ENCODE results near the gene PRG2. TPM values are rescaled to one million over a fixed set of nuclear protein-coding genes. Genes with fewer than 3 reads are reported as not detected.

Gene PRG2
- total RNA-seq, 1 experiment from 2014 or later: not detected

GRCh38 chr11:57368845-57369232, 21.6 kb downstream of the PRG2 start:
- Histone ChIP-seq H3K27ac (ENCODE audit: low read length) (no peak overlapping the region), H3K27me3 (ENCODE audit: control insufficient read depth, insufficient read depth, low read length) (peaks cover 3% of the 10 kb centered on the region; the same call in 1 of the 2 replicates), H3K36me3 (ENCODE audit: control insufficient read depth, insufficient read depth, low read length) (no peaks in the 10 kb centered on the region), H3K4me3 (ENCODE audit: low read depth in 2 of 2, low read length in 2 of 2) (no peak overlapping the region), H3K9me3 (ENCODE audit: control insufficient read depth, insufficient read depth, low read depth, low read length) (no peaks in the 10 kb centered on the region), H3K4me1 (ENCODE audit: control insufficient read depth, insufficient read depth, low read length) (no peaks in the 10 kb centered on the region)
- no TSS peak for BruUV-seq (replicated peaks)
- no peak for ATAC-seq
- POLR2A ChIA-PET: no interaction called here
- in situ Hi-C loops (cut with HindIII; ENCODE audit: low pct_unique_long_range_greater_than_20kb, low sequenced_read_pairs): no loop called here
- DNase-seq (ENCODE audit: low read depth, low spot score): no peak
- intact Hi-C loops (cut with micrococcal nuclease; ENCODE audit: unreplicated experiment): no loop called here
- TF ChIP-seq REST (IDR thresholded peaks at IDR 0.05; ENCODE audit: insufficient read depth in 1 of 2, low read depth in 2 of 2, low read length in 1 of 2) (no peak), TCF7L2 (IDR thresholded peaks at IDR 0.05; ENCODE audit: low read depth, low read length) (no peak), SIN3A (IDR thresholded peaks at IDR 0.05; ENCODE audit: borderline replicate concordance, insufficient read depth, low read depth, low read length) (no peak), POLR2AphosphoS5 (IDR thresholded peaks at IDR 0.05; ENCODE audit: low read depth, low read length) (no peak)
- TF ChIP-seq, protein P1, sequence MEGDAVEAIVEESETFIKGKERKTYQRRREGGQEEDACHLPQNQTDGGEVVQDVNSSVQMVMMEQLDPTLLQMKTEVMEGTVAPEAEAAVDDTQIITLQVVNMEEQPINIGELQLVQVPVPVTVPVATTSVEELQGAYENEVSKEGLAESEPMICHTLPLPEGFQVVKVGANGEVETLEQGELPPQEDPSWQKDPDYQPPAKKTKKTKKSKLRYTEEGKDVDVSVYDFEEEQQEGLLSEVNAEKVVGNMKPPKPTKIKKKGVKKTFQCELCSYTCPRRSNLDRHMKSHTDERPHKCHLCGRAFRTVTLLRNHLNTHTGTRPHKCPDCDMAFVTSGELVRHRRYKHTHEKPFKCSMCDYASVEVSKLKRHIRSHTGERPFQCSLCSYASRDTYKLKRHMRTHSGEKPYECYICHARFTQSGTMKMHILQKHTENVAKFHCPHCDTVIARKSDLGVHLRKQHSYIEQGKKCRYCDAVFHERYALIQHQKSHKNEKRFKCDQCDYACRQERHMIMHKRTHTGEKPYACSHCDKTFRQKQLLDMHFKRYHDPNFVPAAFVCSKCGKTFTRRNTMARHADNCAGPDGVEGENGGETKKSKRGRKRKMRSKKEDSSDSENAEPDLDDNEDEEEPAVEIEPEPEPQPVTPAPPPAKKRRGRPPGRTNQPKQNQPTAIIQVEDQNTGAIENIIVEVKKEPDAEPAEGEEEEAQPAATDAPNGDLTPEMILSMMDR (IDR thresholded peaks at IDR 0.05): no peak
- CTCF ChIA-PET: no interaction called here

- no peak for ATAC-seq
- DNase-seq (ENCODE audit: low read depth, low spot score): no peak
Measured at GRCh38 chr11:57368106-57368844, 22.2 kb downstream of the PRG2 start.

More at GRCh38 chr11:57368106-57368844, 22.2 kb downstream of the PRG2 start:
- no peak overlapping the region for H3K4me3 ChIP-seq (ENCODE audit: low read depth in 2 of 2, low read length in 2 of 2)
- TF ChIP-seq POLR2AphosphoS5 (IDR thresholded peaks at IDR 0.05; ENCODE audit: low read depth, low read length): no peak
- no peak for TF ChIP-seq REST (IDR thresholded peaks at IDR 0.05; ENCODE audit: insufficient read depth in 1 of 2, low read depth in 2 of 2, low read length in 1 of 2)
- TF ChIP-seq TCF7L2 (IDR thresholded peaks at IDR 0.05; ENCODE audit: low read depth, low read length): no peak
- TF ChIP-seq, protein P1 (IDR thresholded peaks at IDR 0.05): no peak
- no peak for TF ChIP-seq SIN3A (IDR thresholded peaks at IDR 0.05; ENCODE audit: borderline replicate concordance, insufficient read depth, low read depth, low read length)
- POLR2A ChIA-PET: interaction anchor here (0.6 kb wide), 1 partner anchor 31 kb away, joined by 3 read pairs; no protein-coding TSS in a partner anchor
- H3K9me3 ChIP-seq (ENCODE audit: control insufficient read depth, insufficient read depth, low read depth, low read length): no peaks in the 10 kb centered on the region
- in situ Hi-C loops (cut with HindIII; ENCODE audit: low pct_unique_long_range_greater_than_20kb, low sequenced_read_pairs): no loop called here
- no TSS peak for BruUV-seq (replicated peaks)
- CTCF ChIA-PET: no interaction called here
- H3K27ac ChIP-seq (ENCODE audit: low read length): no peak overlapping the region
- intact Hi-C loops (cut with micrococcal nuclease; ENCODE audit: unreplicated experiment): no loop called here
- H3K27me3 ChIP-seq (ENCODE audit: control insufficient read depth, insufficient read depth, low read length): peaks cover 3% of the 10 kb centered on the region; the same call in 1 of the 2 replicates
- H3K36me3 ChIP-seq (ENCODE audit: control insufficient read depth, insufficient read depth, low read length): no peaks in the 10 kb centered on the region
- H3K4me1 ChIP-seq (ENCODE audit: control insufficient read depth, insufficient read depth, low read length): no peaks in the 10 kb centered on the region

Measured in Panc1 (cell line).